Suprapubic skin (tissue), 3 donors: ENCODE measurements around the gene C2CD4C.

ENCODE experiments used
- CTCF ChIP-seq, 2 donors: fragments of 200-600 bp in 1 of 2; fragments of 450-650 bp in 1 of 2; sonication (generic) in 1 of 2; IDR thresholded peaks; one replicate each; pipeline ENCODE4 v1.5.1; 2016 to 2019; ENCODE audit warnings: antibody characterized with exemption in 2 of 2, mild to moderate bottlenecking in 1 of 2, moderate library complexity in 1 of 2
- POLR2AphosphoS5 ChIP-seq, 3 donors: sonication (generic); formaldehyde crosslinking; IDR thresholded peaks; one replicate each; pipeline ENCODE4 v1.6.1; 2017; ENCODE audit warnings: antibody characterized with exemption in 3 of 3

- no peak for TF ChIP-seq POLR2AphosphoS5 (IDR thresholded peaks at IDR 0.05)
- no peak for TF ChIP-seq CTCF (IDR thresholded peaks at IDR 0.05)
Observed at GRCh38 chr19:387777-388176, 21.2 kb downstream of the C2CD4C start.
